SU-DHL-6 (cell line): ENCODE measurements around the gene PYGL.
"Not testable (repeated sequence)": the region's sequence is repeated elsewhere in the genome, so short reads cannot be mapped to it uniquely, and the experiment has no call there.

Experiments
- H2AFZ ChIP-seq: fragments of 200-600 bp; sonication (generic); 2 replicates; pipeline ENCODE4 v1.6.1; 2014; ENCODE audit warnings: low read depth, mild to moderate bottlenecking, moderate library complexity, mixed read lengths, antibody characterized with exemption, low read length; ENCODE audit not compliant: severe bottlenecking
- H3F3A ChIP-seq: fragments of 200-600 bp; shearing (Covaris generic); 2 replicates; pipeline ENCODE4 v1.6.0; 2016; ENCODE audit warnings: antibody characterized with exemption, mild to moderate bottlenecking; ENCODE audit not compliant: insufficient read depth
- H3K27ac ChIP-seq: fragments of 200-600 bp; sonication (generic); 2 replicates; pipeline ENCODE4 v1.5.1; 2016; ENCODE audit warnings: low read depth, mild to moderate bottlenecking, low read length, moderate library complexity, mixed read lengths
- H3K27me3 ChIP-seq: fragments of 200-600 bp; sonication (generic), shearing (Covaris generic); 2 replicates; pipeline ENCODE4 v1.6.0; 2014; ENCODE audit warnings: mild to moderate bottlenecking, low read length
- H3K36me3 ChIP-seq: fragments of 200-600 bp; sonication (generic); 2 replicates; pipeline ENCODE4 v1.6.1; 2014; ENCODE audit warnings: mild to moderate bottlenecking, low read length, mixed read lengths
- H3K4me2 ChIP-seq: fragments of 300-600, 200-600 bp; shearing (Covaris generic), sonication (generic); 2 replicates; pipeline ENCODE4 v1.6.0; 2014; ENCODE audit warnings: low read length, low read depth, mild to moderate bottlenecking; ENCODE audit not compliant: poor library complexity, severe bottlenecking
- H3K4me3 ChIP-seq: fragments of 200-600 bp; sonication (generic); 2 replicates; pipeline ENCODE4 v1.5.1; 2014; ENCODE audit warnings: antibody characterized with exemption, low read length, mild to moderate bottlenecking, mixed read lengths; ENCODE audit not compliant: insufficient read depth, poor library complexity, severe bottlenecking
- H3K79me2 ChIP-seq: fragments of 200-600 bp; sonication (generic); 2 replicates; pipeline ENCODE4 v1.6.1; 2014; ENCODE audit warnings: mild to moderate bottlenecking, low read length, moderate library complexity; ENCODE audit not compliant: insufficient read depth
- H3K9ac ChIP-seq: fragments of 200-600 bp; sonication (generic); 2 replicates; pipeline ENCODE4 v1.7.0; 2014; ENCODE audit warnings: mild to moderate bottlenecking, low read length
- H3K9me2 ChIP-seq: fragments of 200-600 bp; sonication (generic); replicated peaks from 2 replicates; pipeline ENCODE4 v1.6.1; 2014; ENCODE audit warnings: low read length; ENCODE audit not compliant: insufficient read depth
- H3K9me3 ChIP-seq: fragments of 200-600 bp; sonication (generic); 2 replicates; pipeline ENCODE4 v1.6.1; 2014; ENCODE audit warnings: low read length, mixed read lengths; ENCODE audit not compliant: insufficient read depth
- H4K20me1 ChIP-seq: fragments of 200-600 bp; sonication (generic); 2 replicates; pipeline ENCODE4 v1.6.1; 2014; ENCODE audit warnings: low read depth, mild to moderate bottlenecking, antibody characterized with exemption, low read length, moderate library complexity, mixed read lengths
- EZH2phosphoT487 ChIP-seq: fragments of 200-600 bp; sonication (generic), shearing (Covaris generic); conservative IDR thresholded peaks from 2 replicates; pipeline ENCODE4 v1.6.1; 2018; ENCODE audit warnings: mild to moderate bottlenecking, antibody characterized with exemption, low read length, moderate library complexity, mixed read lengths
- TF ChIP-seq, protein P1 (sequence below): fragments of 200-600 bp; sonication (generic); IDR thresholded peaks from one replicate; pipeline ENCODE4 v1.5.1; 2017; ENCODE audit warnings: antibody characterized with exemption, mild to moderate bottlenecking, low read length, moderate library complexity; ENCODE audit not compliant: insufficient read depth, poor library complexity, severe bottlenecking

The PYGL gene

DNA sequence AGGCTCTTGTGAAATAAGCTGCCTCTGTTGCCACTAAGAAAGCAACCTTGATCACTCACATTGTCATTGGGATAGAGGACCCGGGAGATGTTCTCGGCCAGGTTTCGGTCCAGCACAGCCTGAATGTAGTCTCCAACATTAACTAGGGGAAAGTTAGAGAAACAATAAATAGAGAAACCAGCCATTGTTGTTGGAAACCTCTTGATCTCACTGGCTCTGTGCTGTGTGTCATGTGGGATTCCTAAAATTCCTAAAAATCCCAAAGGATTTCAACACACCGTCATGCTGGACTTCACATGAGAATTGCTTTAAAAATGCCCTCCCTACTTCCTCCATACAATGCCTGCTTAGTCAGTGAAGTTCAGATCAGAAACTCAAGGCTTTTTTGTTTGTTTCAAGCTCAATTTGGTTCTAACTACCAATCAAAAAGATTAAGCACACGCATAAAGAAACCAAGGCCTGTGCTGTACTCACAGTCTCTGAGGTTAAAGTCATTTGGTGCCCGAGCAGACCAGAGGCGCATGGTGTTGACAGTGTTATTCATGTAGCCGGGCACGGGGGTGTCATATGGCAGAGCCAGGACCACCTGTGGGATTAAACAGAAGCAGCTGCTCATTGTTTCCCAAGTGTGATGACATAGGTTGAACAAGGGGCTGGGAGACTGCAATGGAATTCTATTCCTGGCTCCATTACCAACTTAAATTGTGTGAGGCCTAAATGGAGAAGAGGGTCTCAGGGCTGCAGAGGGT, 23.6 kb downstream of the PYGL start:
- no peaks in the 10 kb centered on the region for H3K27me3 ChIP-seq
- H3F3A ChIP-seq = no peaks in the 10 kb centered on the region
- H3K79me2 ChIP-seq = no peaks in the 10 kb centered on the region
- no peak overlapping the region for H3K4me2 ChIP-seq
- H4K20me1 ChIP-seq = no peaks in the 10 kb centered on the region
- H3K9me3 ChIP-seq = no peaks in the 10 kb centered on the region
- H3K9me2 ChIP-seq = no peaks in the 10 kb centered on the region
- no peaks in the 10 kb centered on the region for H3K36me3 ChIP-seq
- H3K4me3 ChIP-seq = no peak overlapping the region
- no peak for TF ChIP-seq EZH2phosphoT487
- TF ChIP-seq, protein P1, sequence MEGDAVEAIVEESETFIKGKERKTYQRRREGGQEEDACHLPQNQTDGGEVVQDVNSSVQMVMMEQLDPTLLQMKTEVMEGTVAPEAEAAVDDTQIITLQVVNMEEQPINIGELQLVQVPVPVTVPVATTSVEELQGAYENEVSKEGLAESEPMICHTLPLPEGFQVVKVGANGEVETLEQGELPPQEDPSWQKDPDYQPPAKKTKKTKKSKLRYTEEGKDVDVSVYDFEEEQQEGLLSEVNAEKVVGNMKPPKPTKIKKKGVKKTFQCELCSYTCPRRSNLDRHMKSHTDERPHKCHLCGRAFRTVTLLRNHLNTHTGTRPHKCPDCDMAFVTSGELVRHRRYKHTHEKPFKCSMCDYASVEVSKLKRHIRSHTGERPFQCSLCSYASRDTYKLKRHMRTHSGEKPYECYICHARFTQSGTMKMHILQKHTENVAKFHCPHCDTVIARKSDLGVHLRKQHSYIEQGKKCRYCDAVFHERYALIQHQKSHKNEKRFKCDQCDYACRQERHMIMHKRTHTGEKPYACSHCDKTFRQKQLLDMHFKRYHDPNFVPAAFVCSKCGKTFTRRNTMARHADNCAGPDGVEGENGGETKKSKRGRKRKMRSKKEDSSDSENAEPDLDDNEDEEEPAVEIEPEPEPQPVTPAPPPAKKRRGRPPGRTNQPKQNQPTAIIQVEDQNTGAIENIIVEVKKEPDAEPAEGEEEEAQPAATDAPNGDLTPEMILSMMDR = no peak
- no peak overlapping the region for H2AFZ ChIP-seq
- H3K27ac ChIP-seq = no peak overlapping the region
- H3K9ac ChIP-seq = no peak overlapping the region

DNA sequence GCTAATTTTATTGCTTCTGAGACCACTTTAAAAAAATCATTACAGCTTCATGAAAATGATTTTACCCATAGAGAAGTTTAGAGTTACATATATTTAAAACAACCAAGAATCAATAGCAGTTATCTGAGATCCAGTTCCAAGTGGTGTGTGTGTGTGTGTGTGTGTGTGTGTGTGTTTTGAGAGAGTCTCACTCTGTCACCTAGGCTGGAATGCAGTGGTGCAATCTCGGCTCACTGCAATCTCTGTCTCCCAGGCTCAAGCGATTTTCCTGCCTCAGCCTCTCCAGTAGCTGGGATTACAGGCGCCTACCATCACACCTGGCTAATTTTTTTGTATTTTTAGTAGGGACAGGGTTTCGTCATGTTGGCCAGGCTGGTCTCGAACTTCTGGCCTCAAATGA, 24.8 kb downstream of the PYGL start:
- H3K9me2 ChIP-seq, H3F3A ChIP-seq, H3K27ac ChIP-seq, H4K20me1 ChIP-seq, H3K36me3 ChIP-seq, H3K79me2 ChIP-seq, H3K9ac ChIP-seq, H3K9me3 ChIP-seq, H3K27me3 ChIP-seq, H2AFZ ChIP-seq, H3K4me2 ChIP-seq, H3K4me3 ChIP-seq: not testable (repeated sequence)

DNA sequence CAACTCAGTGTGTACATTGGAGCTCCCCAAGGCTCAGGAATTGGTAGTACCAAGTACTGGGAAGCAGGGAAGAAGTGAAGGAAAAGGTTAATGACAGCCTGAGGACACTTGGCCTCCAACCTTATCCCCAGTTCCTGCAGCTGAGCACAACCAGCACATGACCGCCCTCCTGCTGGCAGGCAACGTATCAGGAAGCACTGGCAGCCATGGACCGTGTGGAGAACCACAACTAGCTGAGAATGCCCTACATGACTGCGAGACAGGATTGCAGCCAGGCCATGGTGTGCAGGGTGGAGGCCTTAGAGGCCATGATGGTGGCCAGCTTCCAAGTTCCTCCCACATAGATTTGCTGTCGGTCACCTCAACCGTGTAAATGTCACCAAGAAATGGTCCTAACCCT, 26.8 kb downstream of the PYGL start:
- H3K27me3 ChIP-seq = no peaks in the 10 kb centered on the region
- no peaks in the 10 kb centered on the region for H3K36me3 ChIP-seq

More for the DNA sequence above, 26.8 kb downstream of the PYGL start:
- Histone ChIP-seq H3K4me2 (no peak overlapping the region), H2AFZ (no peak overlapping the region), H3K9ac (no peak overlapping the region), H3K79me2 (no peaks in the 10 kb centered on the region), H4K20me1 (no peaks in the 10 kb centered on the region), H3K27ac (no peak overlapping the region), H3K9me3 (no peaks in the 10 kb centered on the region), H3K9me2 (no peaks in the 10 kb centered on the region), H3F3A (no peaks in the 10 kb centered on the region), H3K4me3 (no peak overlapping the region)
- TF ChIP-seq, protein P1 = no peak
- no peak for TF ChIP-seq EZH2phosphoT487
